ENCODE measurements around the gene ADAMTSL4. TPM values are rescaled to one million over a fixed set of nuclear protein-coding genes. Genes with fewer than 3 reads are reported as not detected.
"Not testable (repeated sequence)": the region's sequence is repeated elsewhere in the genome, so short reads cannot be mapped to it uniquely, and the experiment has no call there.

The ADAMTSL4 gene
- total RNA-seq, 4 donors from 2014 or later = 30.6 to 76.8 (median 43.3) TPM

DNA sequence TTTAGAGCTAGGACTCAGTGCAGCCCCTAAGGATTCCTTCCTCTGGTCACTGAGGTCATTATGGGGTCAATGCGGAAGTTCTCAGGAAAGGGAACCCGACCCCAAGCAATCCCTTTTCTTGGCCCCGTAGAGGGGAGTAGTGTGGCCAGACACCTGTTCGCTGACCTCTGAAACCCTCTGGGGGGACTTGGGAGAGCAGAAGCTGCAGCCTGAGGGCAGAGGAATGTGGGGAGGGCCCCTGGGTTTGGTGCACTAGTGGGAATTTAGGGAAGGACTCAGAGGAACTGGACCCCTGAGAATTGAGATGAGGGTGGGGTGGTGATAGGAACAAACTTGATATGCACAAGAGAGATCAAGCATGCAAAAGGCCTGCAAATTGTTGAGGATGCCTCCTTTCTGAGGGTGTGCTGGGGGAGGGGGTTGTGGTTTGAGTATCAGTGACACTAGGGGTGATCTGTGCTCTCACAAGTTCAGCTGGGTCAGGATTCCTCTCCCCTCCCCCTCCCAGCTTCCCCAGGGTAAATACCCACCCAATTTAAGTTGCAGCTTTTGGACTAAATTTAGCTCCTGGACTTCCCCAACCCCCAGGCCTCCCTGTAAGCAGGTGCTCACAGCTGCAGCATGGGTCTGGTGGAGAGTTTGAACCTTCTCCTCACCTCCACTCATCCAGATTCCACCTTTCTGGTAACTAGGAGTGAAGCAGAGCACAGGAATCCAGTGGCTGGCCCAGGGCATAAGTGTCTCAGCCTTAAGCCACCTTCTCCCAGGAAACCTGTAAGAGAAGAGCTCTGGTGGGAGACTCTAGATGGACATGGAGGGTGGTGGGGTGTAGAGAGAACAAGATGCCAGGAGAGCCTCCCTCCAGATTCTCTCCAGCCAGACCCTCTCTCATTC, 13.5 kb downstream of the ADAMTSL4 start:
- WGBS, 2 donors = no CpG with 5 or more reads among the region's 4 CpGs
- Histone ChIP-seq H3K4me1 (peaks cover 77 to 95% (median 81%) of the 10 kb centered on the region in 3 donors), H3K27me3 (no peaks in the 10 kb centered on the region), H3K27ac (peak overlapping the region; percentile 98 to 100 (median 100)), H3K9me3 (no peaks in the 10 kb centered on the region), H3K4me3 (peak overlapping the region; percentile 28 to 72 (median 60)), H3K36me3 (peaks cover 0 to 20% (median 0%) of the 10 kb centered on the region in 3 donors)
- DNase-seq = peak; percentile 55
- intact Hi-C loops (cut with DNase I) = loop anchor here (5.0 kb wide), 1 partner anchor 60 kb away; no protein-coding TSS in a partner anchor
- TF ChIP-seq, protein P1, sequence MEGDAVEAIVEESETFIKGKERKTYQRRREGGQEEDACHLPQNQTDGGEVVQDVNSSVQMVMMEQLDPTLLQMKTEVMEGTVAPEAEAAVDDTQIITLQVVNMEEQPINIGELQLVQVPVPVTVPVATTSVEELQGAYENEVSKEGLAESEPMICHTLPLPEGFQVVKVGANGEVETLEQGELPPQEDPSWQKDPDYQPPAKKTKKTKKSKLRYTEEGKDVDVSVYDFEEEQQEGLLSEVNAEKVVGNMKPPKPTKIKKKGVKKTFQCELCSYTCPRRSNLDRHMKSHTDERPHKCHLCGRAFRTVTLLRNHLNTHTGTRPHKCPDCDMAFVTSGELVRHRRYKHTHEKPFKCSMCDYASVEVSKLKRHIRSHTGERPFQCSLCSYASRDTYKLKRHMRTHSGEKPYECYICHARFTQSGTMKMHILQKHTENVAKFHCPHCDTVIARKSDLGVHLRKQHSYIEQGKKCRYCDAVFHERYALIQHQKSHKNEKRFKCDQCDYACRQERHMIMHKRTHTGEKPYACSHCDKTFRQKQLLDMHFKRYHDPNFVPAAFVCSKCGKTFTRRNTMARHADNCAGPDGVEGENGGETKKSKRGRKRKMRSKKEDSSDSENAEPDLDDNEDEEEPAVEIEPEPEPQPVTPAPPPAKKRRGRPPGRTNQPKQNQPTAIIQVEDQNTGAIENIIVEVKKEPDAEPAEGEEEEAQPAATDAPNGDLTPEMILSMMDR (IDR thresholded peaks at IDR 0.05) = peak in 1 of 6 experiments; percentile 7
- no peak for TF ChIP-seq POLR2A (IDR thresholded peaks at IDR 0.05)

DNA sequence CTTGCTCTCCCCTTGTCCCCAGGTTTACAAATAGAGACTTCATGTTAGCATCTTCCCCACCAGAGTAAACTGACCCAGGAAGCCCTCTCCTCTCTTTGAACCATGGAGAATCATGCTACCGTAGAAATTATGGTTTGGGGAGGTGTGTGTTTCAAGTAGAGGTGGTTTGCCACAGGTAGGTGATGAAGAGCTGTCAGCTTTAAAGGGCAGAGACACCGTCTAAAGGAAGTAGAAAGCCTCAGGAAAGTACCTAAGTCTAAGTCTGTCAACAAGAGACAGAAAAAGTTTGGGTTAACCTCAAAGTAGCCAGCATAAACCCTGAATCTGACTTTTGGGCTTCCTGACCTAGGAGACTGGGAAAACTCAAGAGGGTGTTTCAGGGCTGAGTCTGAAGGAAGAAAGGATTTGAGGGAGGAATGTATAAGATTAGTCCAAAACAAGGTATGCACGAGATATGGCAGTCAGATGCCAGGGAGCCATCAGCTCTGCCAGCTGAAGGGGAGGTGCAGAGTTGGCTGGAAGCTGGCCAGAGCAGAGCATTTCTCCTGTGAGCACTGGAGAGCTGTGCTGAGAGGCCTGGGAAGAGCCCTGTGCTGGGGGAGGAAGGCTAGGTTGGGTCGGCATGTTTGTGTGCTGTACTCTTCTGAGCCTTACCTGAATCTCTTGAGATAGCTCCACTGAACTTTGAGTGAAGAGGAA, 14.3 kb downstream of the ADAMTSL4 start:
- 7 to 20% methylated on average over 4 of the region's 4 CpGs for WGBS, 2 donors
- TF ChIP-seq POLR2A (IDR thresholded peaks at IDR 0.05) = peak in 1 of 4 donors; percentile 31
- TF ChIP-seq, protein P1 (IDR thresholded peaks at IDR 0.05) = no peak
- Histone ChIP-seq H3K27ac (peak overlapping the region; percentile 98 to 100 (median 100)), H3K9me3 (no peaks in the 10 kb centered on the region), H3K4me3 (peak overlapping the region in 1 of 4 donors; percentile 72), H3K27me3 (no peaks in the 10 kb centered on the region), H3K36me3 (peaks cover 0 to 12% (median 0%) of the 10 kb centered on the region in 3 donors), H3K4me1 (peaks cover 81 to 97% (median 83%) of the 10 kb centered on the region in 3 donors)
- DNase-seq = no peak
- intact Hi-C loops (cut with DNase I) = loop anchor here (5.0 kb wide), 1 partner anchor 59 kb away; no protein-coding TSS in a partner anchor

DNA sequence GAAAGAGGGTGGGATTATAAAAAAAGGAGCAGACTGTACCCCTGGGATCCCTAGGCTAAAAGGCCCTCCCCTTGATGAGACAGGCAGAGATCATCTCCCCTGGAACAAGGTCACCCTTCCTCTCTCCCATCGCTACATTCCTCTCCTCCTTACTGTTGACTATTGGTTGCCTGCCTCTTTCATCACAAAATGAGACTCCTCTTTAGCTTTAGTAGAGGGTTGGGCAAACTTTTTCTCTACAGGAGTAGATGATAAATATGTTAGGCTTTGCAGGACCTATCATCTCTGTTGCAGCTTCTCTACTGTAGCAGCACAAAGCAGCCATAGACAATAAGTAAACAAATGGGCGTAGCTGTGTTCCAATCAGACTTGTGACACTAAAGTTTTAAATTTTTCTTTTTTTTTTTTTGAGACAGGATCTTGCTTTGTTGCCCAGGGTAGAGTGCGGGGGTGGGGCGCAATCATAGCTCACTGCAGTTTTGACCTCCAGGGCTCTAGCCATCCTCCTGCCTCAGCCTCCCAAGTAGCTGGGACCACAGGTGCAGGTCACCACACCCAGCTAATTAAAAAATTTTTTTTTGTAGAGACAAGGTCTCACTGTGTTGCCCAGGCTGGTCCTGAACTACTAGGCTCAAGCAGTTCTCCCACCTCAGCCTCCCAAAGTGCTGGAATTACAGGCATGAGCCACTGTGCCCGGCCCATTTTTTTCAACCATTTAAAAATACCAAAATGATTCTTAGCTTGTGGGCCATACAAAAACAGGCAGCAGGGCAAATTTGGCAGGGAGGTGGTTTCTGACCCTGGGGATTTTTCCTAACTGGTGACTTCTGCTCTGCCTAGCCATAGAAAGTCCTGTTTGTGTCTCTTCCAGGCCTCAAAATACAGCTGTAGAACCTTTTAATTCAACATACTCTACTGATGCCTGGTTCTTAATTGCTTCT, 15.1 kb downstream of the ADAMTSL4 start:
- intact Hi-C loops (cut with DNase I) = loop anchor here (5.0 kb wide), 1 partner anchor 58 kb away; no protein-coding TSS in a partner anchor
- H3K4me3 ChIP-seq = peak overlapping the region in 1 of 4 donors; percentile 36
- H3K27ac ChIP-seq = peak overlapping the region; percentile 98 to 100 (median 100)
- no peak for TF ChIP-seq POLR2A (IDR thresholded peaks at IDR 0.05)
- TF ChIP-seq, protein P1 (IDR thresholded peaks at IDR 0.05) = no peak
- 50 to 69% methylated on average over 5 of the region's 5 CpGs for WGBS, 2 donors
- peaks cover 82 to 97% (median 87%) of the 10 kb centered on the region in 3 donors for H3K4me1 ChIP-seq
- no peak for DNase-seq
- H3K9me3 ChIP-seq = no peaks in the 10 kb centered on the region
- H3K36me3 ChIP-seq = peaks cover 0 to 4% (median 0%) of the 10 kb centered on the region in 3 donors
- no peaks in the 10 kb centered on the region for H3K27me3 ChIP-seq

DNA sequence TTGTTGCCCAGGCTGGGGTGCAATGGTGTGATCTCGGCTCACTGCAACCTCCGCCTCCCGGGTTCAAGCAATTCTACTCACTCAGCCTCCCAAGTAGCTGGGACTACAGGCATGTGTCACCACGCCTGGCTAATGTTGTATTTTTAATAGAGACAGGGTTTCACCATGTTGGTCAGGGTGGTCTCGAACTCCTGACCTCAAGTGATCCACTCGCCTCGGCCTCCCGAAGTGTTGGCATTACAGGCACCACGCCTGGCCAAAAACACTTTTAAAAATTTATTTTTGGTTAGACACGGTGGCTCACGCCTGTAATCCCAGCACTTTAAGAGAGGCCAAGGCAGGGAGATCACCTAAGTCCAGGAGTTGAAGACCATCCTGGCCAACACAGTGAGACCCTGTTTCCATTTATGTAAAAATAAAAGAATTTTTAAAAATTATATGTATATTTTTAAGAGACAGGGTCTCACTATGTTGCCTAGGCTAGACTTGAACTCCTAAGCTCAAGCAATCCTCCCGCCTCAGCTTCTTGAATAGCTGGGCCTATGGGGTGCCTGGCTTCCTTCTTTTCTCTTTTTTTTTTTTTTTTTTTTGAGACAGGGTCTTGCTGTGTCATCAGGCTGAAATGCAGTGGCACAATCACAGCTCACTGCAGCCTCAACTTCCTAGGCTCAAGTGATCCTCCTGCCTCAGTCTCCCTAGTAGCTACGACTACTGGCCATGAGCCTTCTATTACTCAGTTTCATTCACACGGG, 16.2 kb downstream of the ADAMTSL4 start:
- H3K36me3 ChIP-seq; H3K4me3 ChIP-seq; H3K27me3 ChIP-seq; intact Hi-C loops (cut with DNase I); H3K9me3 ChIP-seq; DNase-seq: not testable (repeated sequence)
- Histone ChIP-seq H3K4me1 (peaks cover 82 to 97% (median 82%) of the 10 kb centered on the region in 3 donors), H3K27ac (peak overlapping the region; percentile 92 to 100 (median 98))
- 73 to 77% methylated on average over 14 of the region's 14 CpGs for WGBS, 2 donors
